ENCODE measurements around the gene NTNG2. TPM values are rescaled to one million over a fixed set of nuclear protein-coding genes. Genes with fewer than 3 reads are reported as not detected.

Gene NTNG2
- total and polyA plus RNA-seq, 7 experiments from 2014 or later = 0.87 to 11.6 (median 3.7) TPM

- H3K27ac ChIP-seq (ENCODE audit: low read depth, low read length) = no peak overlapping the region
- POLR2A ChIA-PET = no interaction called here
- H3K4me1 Mint-ChIP-seq = peaks cover 0 to 4% (median 0%) of the 10 kb centered on the region in 7 donors
- intact Hi-C loops (cut with micrococcal nuclease) = no loop called here
- ATAC-seq (no peak), DNase-seq (no peak)
- H3K27ac Mint-ChIP-seq = no peak overlapping the region
- no peaks in the 10 kb centered on the region for H3K36me3 Mint-ChIP-seq
- no peaks in the 10 kb centered on the region for H3K36me3 ChIP-seq (ENCODE audit: control insufficient read depth in 2 of 3, insufficient read depth in 3 of 3, low read length in 3 of 3)
- H3K4me3 Mint-ChIP-seq = peak overlapping the region in 1 of 10 donors; percentile 3
- no peaks in the 10 kb centered on the region for H3K27me3 ChIP-seq (ENCODE audit: control insufficient read depth in 2 of 2, insufficient read depth in 2 of 2, low read length in 2 of 2)
- H3K4me1 ChIP-seq (ENCODE audit: control insufficient read depth in 2 of 2, insufficient read depth in 2 of 2, low read length in 2 of 2) = no peaks in the 10 kb centered on the region
- H3K9me3 ChIP-seq (ENCODE audit: control insufficient read depth in 2 of 3, low read length in 3 of 3) = no peaks in the 10 kb centered on the region
- no peaks in the 10 kb centered on the region for H3K9me3 Mint-ChIP-seq
- CTCF ChIA-PET = no interaction called here
- H3K4me3 ChIP-seq (ENCODE audit: low read length) = no peak overlapping the region
- no peaks in the 10 kb centered on the region for H3K27me3 Mint-ChIP-seq
Measured at GRCh38 chr9:132211570-132211969, 49.7 kb downstream of the NTNG2 start.

GRCh38 chr9:132214027-132214622 lies 52.3 kb downstream of the NTNG2 start:
- Histone ChIP-seq H3K4me3 (ENCODE audit: low read length) (no peak overlapping the region), H3K9me3 (ENCODE audit: control insufficient read depth in 2 of 3, low read length in 3 of 3) (no peaks in the 10 kb centered on the region), H3K27ac (ENCODE audit: low read depth, low read length) (no peak overlapping the region), H3K4me1 (ENCODE audit: control insufficient read depth in 2 of 2, insufficient read depth in 2 of 2, low read length in 2 of 2) (no peaks in the 10 kb centered on the region), H3K36me3 (ENCODE audit: control insufficient read depth in 2 of 3, insufficient read depth in 3 of 3, low read length in 3 of 3) (no peaks in the 10 kb centered on the region), H3K27me3 (ENCODE audit: control insufficient read depth in 2 of 2, insufficient read depth in 2 of 2, low read length in 2 of 2) (no peaks in the 10 kb centered on the region)
- Mint-ChIP-seq H3K27me3 (peaks cover 0 to 4% (median 0%) of the 10 kb centered on the region in 5 donors), H3K27ac (no peak overlapping the region), H3K4me1 (peaks cover 0 to 4% (median 0%) of the 10 kb centered on the region in 7 donors), H3K4me3 (no peak overlapping the region), H3K36me3 (no peaks in the 10 kb centered on the region), H3K9me3 (peaks cover 0 to 1% (median 0%) of the 10 kb centered on the region in 11 donors)
- ChIA-PET CTCF (no interaction called here), POLR2A (no interaction called here)
- DNase-seq (no peak), ATAC-seq (no peak)
- intact Hi-C loops (cut with micrococcal nuclease) = no loop called here

GRCh38 chr9:132216861-132217619 lies 55.2 kb downstream of the NTNG2 start:
- Mint-ChIP-seq H3K27ac (no peak overlapping the region), H3K9me3 (peaks cover 0 to 1% (median 0%) of the 10 kb centered on the region in 11 donors), H3K4me1 (peaks cover 0 to 4% (median 0%) of the 10 kb centered on the region in 7 donors), H3K36me3 (no peaks in the 10 kb centered on the region), H3K27me3 (peaks cover 0 to 14% (median 0%) of the 10 kb centered on the region in 5 donors), H3K4me3 (no peak overlapping the region)
- Histone ChIP-seq H3K27me3 (ENCODE audit: control insufficient read depth in 2 of 2, insufficient read depth in 2 of 2, low read length in 2 of 2) (no peaks in the 10 kb centered on the region), H3K36me3 (ENCODE audit: control insufficient read depth in 2 of 3, insufficient read depth in 3 of 3, low read length in 3 of 3) (no peaks in the 10 kb centered on the region), H3K9me3 (ENCODE audit: control insufficient read depth in 2 of 3, low read length in 3 of 3) (no peaks in the 10 kb centered on the region), H3K27ac (ENCODE audit: low read depth, low read length) (no peak overlapping the region), H3K4me3 (ENCODE audit: low read length) (no peak overlapping the region), H3K4me1 (ENCODE audit: control insufficient read depth in 2 of 2, insufficient read depth in 2 of 2, low read length in 2 of 2) (no peaks in the 10 kb centered on the region)
- ChIA-PET CTCF (interaction anchor here (0.6 kb wide), 1 partner anchor 459 kb away, joined by 3 read pairs; no protein-coding TSS in a partner anchor), POLR2A (no interaction called here)
- DNase-seq = no peak
- ATAC-seq = peak; percentile 81
- intact Hi-C loops (cut with micrococcal nuclease) = no loop called here

GRCh38 chr9:132218208-132218607 lies 56.4 kb downstream of the NTNG2 start:
- Histone ChIP-seq H3K27me3 (ENCODE audit: control insufficient read depth in 2 of 2, insufficient read depth in 2 of 2, low read length in 2 of 2) (no peaks in the 10 kb centered on the region), H3K4me1 (ENCODE audit: control insufficient read depth in 2 of 2, insufficient read depth in 2 of 2, low read length in 2 of 2) (no peaks in the 10 kb centered on the region), H3K27ac (ENCODE audit: low read depth, low read length) (no peak overlapping the region), H3K4me3 (ENCODE audit: low read length) (no peak overlapping the region), H3K9me3 (ENCODE audit: control insufficient read depth in 2 of 3, low read length in 3 of 3) (no peaks in the 10 kb centered on the region), H3K36me3 (ENCODE audit: control insufficient read depth in 2 of 3, insufficient read depth in 3 of 3, low read length in 3 of 3) (no peaks in the 10 kb centered on the region)
- no peaks in the 10 kb centered on the region for H3K36me3 Mint-ChIP-seq
- intact Hi-C loops (cut with micrococcal nuclease) = no loop called here
- peaks cover 0 to 14% (median under 1%) of the 10 kb centered on the region in 5 donors for H3K27me3 Mint-ChIP-seq
- H3K4me3 Mint-ChIP-seq = no peak overlapping the region
- ChIA-PET POLR2A (no interaction called here), CTCF (no interaction called here)
- peaks cover 0 to 4% (median 0%) of the 10 kb centered on the region in 7 donors for H3K4me1 Mint-ChIP-seq
- ATAC-seq (no peak), DNase-seq (no peak)
- peaks cover 0 to 1% (median 0%) of the 10 kb centered on the region in 11 donors for H3K9me3 Mint-ChIP-seq
- no peak overlapping the region for H3K27ac Mint-ChIP-seq

GRCh38 chr9:132221941-132222340 lies 60.1 kb downstream of the NTNG2 start:
- no peaks in the 10 kb centered on the region for H3K9me3 ChIP-seq (ENCODE audit: control insufficient read depth in 2 of 3, low read length in 3 of 3)
- H3K36me3 ChIP-seq (ENCODE audit: control insufficient read depth in 2 of 3, insufficient read depth in 3 of 3, low read length in 3 of 3) = no peaks in the 10 kb centered on the region
- H3K27ac ChIP-seq (ENCODE audit: low read depth, low read length) = no peak overlapping the region
- POLR2A ChIA-PET = no interaction called here
- no peak overlapping the region for H3K4me3 Mint-ChIP-seq
- H3K4me1 Mint-ChIP-seq = peaks cover 0 to 4% (median 0%) of the 10 kb centered on the region in 7 donors
- H3K27ac Mint-ChIP-seq = no peak overlapping the region
- no peaks in the 10 kb centered on the region for H3K27me3 ChIP-seq (ENCODE audit: control insufficient read depth in 2 of 2, insufficient read depth in 2 of 2, low read length in 2 of 2)
- DNase-seq (no peak), ATAC-seq (no peak)
- H3K36me3 Mint-ChIP-seq = no peaks in the 10 kb centered on the region
- CTCF ChIA-PET = no interaction called here
- peaks cover 0 to 1% (median 0%) of the 10 kb centered on the region in 11 donors for H3K9me3 Mint-ChIP-seq
- H3K4me1 ChIP-seq (ENCODE audit: control insufficient read depth in 2 of 2, insufficient read depth in 2 of 2, low read length in 2 of 2) = no peaks in the 10 kb centered on the region
- peaks cover 0 to 16% (median 4%) of the 10 kb centered on the region in 5 donors for H3K27me3 Mint-ChIP-seq
- H3K4me3 ChIP-seq (ENCODE audit: low read length) = no peak overlapping the region
- intact Hi-C loops (cut with micrococcal nuclease) = no loop called here

GRCh38 chr9:132224645-132225044 lies 62.8 kb downstream of the NTNG2 start:
- no peak overlapping the region for H3K4me3 Mint-ChIP-seq
- no peaks in the 10 kb centered on the region for H3K9me3 Mint-ChIP-seq
- no peaks in the 10 kb centered on the region for H3K36me3 ChIP-seq (ENCODE audit: control insufficient read depth in 2 of 3, insufficient read depth in 3 of 3, low read length in 3 of 3)
- H3K4me3 ChIP-seq (ENCODE audit: low read length) = no peak overlapping the region
- intact Hi-C loops (cut with micrococcal nuclease) = no loop called here
- H3K27ac ChIP-seq (ENCODE audit: low read depth, low read length) = no peak overlapping the region
- H3K27ac Mint-ChIP-seq = no peak overlapping the region
- H3K27me3 ChIP-seq (ENCODE audit: control insufficient read depth in 2 of 2, insufficient read depth in 2 of 2, low read length in 2 of 2) = no peaks in the 10 kb centered on the region
- no peak for ATAC-seq
- no peaks in the 10 kb centered on the region for H3K36me3 Mint-ChIP-seq
- peaks cover 0 to 11% (median 4%) of the 10 kb centered on the region in 5 donors for H3K27me3 Mint-ChIP-seq
- ChIA-PET CTCF (no interaction called here), POLR2A (no interaction called here)
- H3K4me1 Mint-ChIP-seq = peaks cover 0 to 2% (median 0%) of the 10 kb centered on the region in 7 donors
- no peaks in the 10 kb centered on the region for H3K9me3 ChIP-seq (ENCODE audit: control insufficient read depth in 2 of 3, low read length in 3 of 3)
- H3K4me1 ChIP-seq (ENCODE audit: control insufficient read depth in 2 of 2, insufficient read depth in 2 of 2, low read length in 2 of 2) = no peaks in the 10 kb centered on the region
- DNase-seq = no peak

All from naive thymus-derived CD4-positive, alpha-beta T cell (primary cell).